ENCODE results near the gene VDAC2.

DNA sequence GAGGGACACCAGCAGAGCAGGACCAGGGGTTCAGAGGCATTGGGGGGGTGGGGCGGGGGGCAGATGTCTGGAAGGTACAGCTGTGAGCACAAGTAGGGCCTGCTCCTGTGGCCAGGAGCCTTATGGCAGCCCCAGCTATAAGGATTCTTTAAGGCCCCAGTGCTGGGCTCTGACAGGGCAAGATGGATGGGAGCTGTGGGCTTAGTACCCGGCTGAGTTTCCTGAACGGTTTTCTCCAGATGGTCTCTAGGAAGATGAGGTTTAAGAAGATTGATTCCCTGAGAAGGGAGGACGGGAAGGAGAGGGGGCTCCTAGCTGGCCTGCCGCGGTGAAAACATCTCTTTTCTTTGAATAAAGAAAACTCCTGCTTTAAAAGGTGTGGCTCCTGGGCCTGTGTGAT lies 55.3 kb downstream of the VDAC2 start:
- TF ChIP-seq, protein P1, sequence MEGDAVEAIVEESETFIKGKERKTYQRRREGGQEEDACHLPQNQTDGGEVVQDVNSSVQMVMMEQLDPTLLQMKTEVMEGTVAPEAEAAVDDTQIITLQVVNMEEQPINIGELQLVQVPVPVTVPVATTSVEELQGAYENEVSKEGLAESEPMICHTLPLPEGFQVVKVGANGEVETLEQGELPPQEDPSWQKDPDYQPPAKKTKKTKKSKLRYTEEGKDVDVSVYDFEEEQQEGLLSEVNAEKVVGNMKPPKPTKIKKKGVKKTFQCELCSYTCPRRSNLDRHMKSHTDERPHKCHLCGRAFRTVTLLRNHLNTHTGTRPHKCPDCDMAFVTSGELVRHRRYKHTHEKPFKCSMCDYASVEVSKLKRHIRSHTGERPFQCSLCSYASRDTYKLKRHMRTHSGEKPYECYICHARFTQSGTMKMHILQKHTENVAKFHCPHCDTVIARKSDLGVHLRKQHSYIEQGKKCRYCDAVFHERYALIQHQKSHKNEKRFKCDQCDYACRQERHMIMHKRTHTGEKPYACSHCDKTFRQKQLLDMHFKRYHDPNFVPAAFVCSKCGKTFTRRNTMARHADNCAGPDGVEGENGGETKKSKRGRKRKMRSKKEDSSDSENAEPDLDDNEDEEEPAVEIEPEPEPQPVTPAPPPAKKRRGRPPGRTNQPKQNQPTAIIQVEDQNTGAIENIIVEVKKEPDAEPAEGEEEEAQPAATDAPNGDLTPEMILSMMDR (IDR thresholded peaks at IDR 0.05 in 4 of 5, conservative IDR thresholded peaks at IDR 0.05 in 1 of 5): no peak
- TF ChIP-seq POLR2A (IDR thresholded peaks at IDR 0.05): no peak
